IMR-90 (cell line): Measurements from ENCODE around the gene KIF5C.

ENCODE experiments used
- BHLHE40 ChIP-seq: fragments of 150-350 bp; IDR thresholded peaks from 2 replicates; pipeline ENCODE4 v1.6.1; 2016; ENCODE audit warnings: mild to moderate bottlenecking, low read depth, low read length
- CHD1 ChIP-seq: IDR thresholded peaks from 2 replicates; pipeline ENCODE4 v1.6.1; 2012; ENCODE audit warnings: low read depth, low read length, improper control_type of control experiment
- ELK1 ChIP-seq: fragments of 150-350 bp; IDR thresholded peaks from 2 replicates; pipeline ENCODE4 v1.6.1; 2016; ENCODE audit warnings: low read depth, mild to moderate bottlenecking, low read length, moderate library complexity, borderline replicate concordance
- FOS ChIP-seq: fragments of 150-350 bp; IDR thresholded peaks from 2 replicates; pipeline ENCODE4 v1.6.1; 2016; ENCODE audit warnings: low read depth, low read length
- MAFK ChIP-seq: IDR thresholded peaks from 2 replicates; pipeline ENCODE4 v1.6.1; 2012; ENCODE audit warnings: low read depth, low read length, improper control_type of control experiment
- MAZ ChIP-seq: IDR thresholded peaks from 2 replicates; pipeline ENCODE4 v1.6.1; 2012; ENCODE audit warnings: low read depth, mild to moderate bottlenecking, low read length, improper control_type of control experiment, moderate library complexity, borderline replicate concordance
- POLR2A ChIP-seq: IDR thresholded peaks from 2 replicates; pipeline ENCODE4 v1.6.1; 2012; ENCODE audit warnings: mild to moderate bottlenecking, low read depth, low read length
- RAD21 ChIP-seq: IDR thresholded peaks from 2 replicates; pipeline ENCODE4 v1.6.1; 2012; ENCODE audit warnings: low read length, improper control_type of control experiment
- RCOR1 ChIP-seq: IDR thresholded peaks from 2 replicates; pipeline ENCODE4 v1.6.1; 2012; ENCODE audit warnings: mild to moderate bottlenecking, low read length, improper control_type of control experiment; ENCODE audit not compliant: insufficient replicate concordance
- RFX5 ChIP-seq: IDR thresholded peaks from 2 replicates; pipeline ENCODE4 v1.8.0; 2012; ENCODE audit warnings: low read depth, mild to moderate bottlenecking, low read length, moderate library complexity
- SMC3 ChIP-seq: fragments of 150-350 bp; IDR thresholded peaks from 2 replicates; pipeline ENCODE4 v1.6.1; 2016; ENCODE audit warnings: low read depth, mild to moderate bottlenecking, antibody characterized with exemption, low read length, moderate library complexity
- USF2 ChIP-seq: fragments of 150-350 bp; IDR thresholded peaks from 2 replicates; pipeline ENCODE4 v1.6.1; 2017; ENCODE audit warnings: mild to moderate bottlenecking, antibody characterized with exemption, low read length, low read depth
- TF ChIP-seq, protein P1 (sequence below): conservative IDR thresholded peaks from 2 replicates; pipeline ENCODE4 v1.5.1; 2012; ENCODE audit warnings: mild to moderate bottlenecking, low read depth, low read length, improper control_type of control experiment

DNA sequence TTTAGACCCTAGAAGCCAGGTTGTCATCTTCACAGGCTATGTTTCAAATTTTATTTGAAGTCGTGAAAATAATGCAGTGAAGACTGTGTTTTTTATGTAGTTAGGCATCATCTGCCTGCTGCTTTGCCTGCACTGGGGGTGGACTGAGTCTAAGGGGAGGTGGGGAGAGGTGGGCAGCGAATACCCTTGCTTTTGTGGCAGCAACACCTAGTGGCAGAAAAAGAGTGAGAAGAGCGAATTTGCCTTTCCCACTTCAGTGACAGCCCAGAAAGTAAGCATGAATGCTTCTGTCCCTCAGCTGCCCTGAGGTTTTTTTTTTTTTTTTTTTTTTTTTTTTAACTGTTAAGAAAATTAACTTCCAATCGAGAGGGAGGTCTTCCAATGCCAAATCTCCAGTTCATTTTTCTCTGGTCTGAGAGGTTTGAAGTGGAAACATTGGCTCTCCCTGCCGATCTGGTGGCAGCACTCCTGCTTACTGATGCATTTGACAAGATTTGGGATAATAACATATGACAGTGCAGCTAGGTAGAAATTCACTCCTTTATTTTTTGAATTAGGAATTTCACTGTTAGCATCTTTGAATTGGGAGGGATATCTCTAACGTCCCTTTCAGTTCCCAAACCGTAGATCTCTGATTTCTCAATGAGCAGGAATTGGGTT, 103.1 kb downstream of the KIF5C start:
- TF ChIP-seq, protein P1, sequence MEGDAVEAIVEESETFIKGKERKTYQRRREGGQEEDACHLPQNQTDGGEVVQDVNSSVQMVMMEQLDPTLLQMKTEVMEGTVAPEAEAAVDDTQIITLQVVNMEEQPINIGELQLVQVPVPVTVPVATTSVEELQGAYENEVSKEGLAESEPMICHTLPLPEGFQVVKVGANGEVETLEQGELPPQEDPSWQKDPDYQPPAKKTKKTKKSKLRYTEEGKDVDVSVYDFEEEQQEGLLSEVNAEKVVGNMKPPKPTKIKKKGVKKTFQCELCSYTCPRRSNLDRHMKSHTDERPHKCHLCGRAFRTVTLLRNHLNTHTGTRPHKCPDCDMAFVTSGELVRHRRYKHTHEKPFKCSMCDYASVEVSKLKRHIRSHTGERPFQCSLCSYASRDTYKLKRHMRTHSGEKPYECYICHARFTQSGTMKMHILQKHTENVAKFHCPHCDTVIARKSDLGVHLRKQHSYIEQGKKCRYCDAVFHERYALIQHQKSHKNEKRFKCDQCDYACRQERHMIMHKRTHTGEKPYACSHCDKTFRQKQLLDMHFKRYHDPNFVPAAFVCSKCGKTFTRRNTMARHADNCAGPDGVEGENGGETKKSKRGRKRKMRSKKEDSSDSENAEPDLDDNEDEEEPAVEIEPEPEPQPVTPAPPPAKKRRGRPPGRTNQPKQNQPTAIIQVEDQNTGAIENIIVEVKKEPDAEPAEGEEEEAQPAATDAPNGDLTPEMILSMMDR, result no peak
- TF ChIP-seq USF2 (no peak), RAD21 (no peak), FOS (no peak), MAFK (no peak), POLR2A (no peak), SMC3 (no peak), RFX5 (no peak), CHD1 (no peak), BHLHE40 (no peak), ELK1 (no peak), MAZ (no peak), RCOR1 (no peak)
